ENCODE measurements around the gene JAG1. TPM values are rescaled to one million over a fixed set of nuclear protein-coding genes. Genes with fewer than 3 reads are reported as not detected.
"Not testable (repeated sequence)": the region's sequence is repeated elsewhere in the genome, so short reads cannot be mapped to it uniquely, and the experiment has no call there.

Gene JAG1
- total RNA-seq, 2 experiments from 2014 or later: 0.28 to 0.89 TPM

DNA sequence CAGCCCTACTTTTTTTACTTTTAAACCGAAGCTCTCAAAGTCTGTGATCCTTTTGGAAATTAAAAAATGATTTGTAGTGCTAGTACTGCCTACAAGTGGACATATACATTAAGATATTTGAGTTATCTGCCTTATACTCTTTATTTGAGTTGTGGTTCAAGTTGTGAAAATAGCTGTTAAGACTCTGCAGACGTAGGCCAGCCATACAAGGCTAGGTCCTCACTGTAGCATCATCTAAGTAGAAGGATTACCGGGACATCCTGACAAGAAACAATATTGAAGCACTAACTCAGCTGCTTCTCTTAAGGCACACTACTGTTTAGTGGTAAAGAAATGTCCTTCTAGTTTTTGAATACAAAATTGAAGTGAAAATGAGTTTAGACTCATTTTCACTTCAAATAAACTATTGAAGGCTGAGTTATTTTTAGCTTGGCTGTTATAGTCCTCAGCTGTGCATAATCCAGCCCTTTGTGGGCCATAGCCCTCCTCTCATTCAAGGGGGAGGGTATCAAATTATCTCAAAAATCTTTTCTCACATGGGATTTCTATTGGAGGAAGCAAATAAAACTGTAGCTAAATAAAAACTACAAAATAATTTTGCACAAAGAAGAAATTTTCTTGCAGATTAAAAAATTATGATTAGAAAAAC, 68.1 kb downstream of the JAG1 start:
- peaks cover 21% of the 10 kb centered on the region for H3K36me3 Mint-ChIP-seq

GRCh38 chr20:10604865-10605440, 68.8 kb downstream of the JAG1 start:
- peaks cover 5% of the 10 kb centered on the region for H3K4me1 Mint-ChIP-seq
- H3K9me3 Mint-ChIP-seq: no peaks in the 10 kb centered on the region
- peaks cover 23% of the 10 kb centered on the region for H3K36me3 Mint-ChIP-seq
- H3K27ac Mint-ChIP-seq: no peak overlapping the region
- POLR2A ChIA-PET: no interaction called here
- DNase-seq: no peak
- ATAC-seq (ENCODE audit: low read depth): no peak
- H3K27me3 Mint-ChIP-seq: no peaks in the 10 kb centered on the region
- no peak overlapping the region for H3K4me3 Mint-ChIP-seq

More for the DNA sequence above, 68.1 kb downstream of the JAG1 start:
- no peaks in the 10 kb centered on the region for H3K27me3 Mint-ChIP-seq
- no peak overlapping the region for H3K27ac Mint-ChIP-seq
- peaks cover 5% of the 10 kb centered on the region for H3K4me1 Mint-ChIP-seq
- DNase-seq (no peak), ATAC-seq (ENCODE audit: low read depth) (no peak)
- no peaks in the 10 kb centered on the region for H3K9me3 Mint-ChIP-seq
- no peak overlapping the region for H3K4me3 Mint-ChIP-seq
- POLR2A ChIA-PET: no interaction called here

GRCh38 chr20:10603971-10604864, 69.6 kb downstream of the JAG1 start:
- H3K27ac Mint-ChIP-seq: no peak overlapping the region
- POLR2A ChIA-PET: no interaction called here
- H3K36me3 Mint-ChIP-seq: peaks cover 21% of the 10 kb centered on the region
- ATAC-seq (ENCODE audit: low read depth) (no peak), DNase-seq (no peak)
- no peaks in the 10 kb centered on the region for H3K27me3 Mint-ChIP-seq
- H3K4me1 Mint-ChIP-seq: peaks cover 4% of the 10 kb centered on the region
- H3K9me3 Mint-ChIP-seq: no peaks in the 10 kb centered on the region
- H3K4me3 Mint-ChIP-seq: no peak overlapping the region

DNA sequence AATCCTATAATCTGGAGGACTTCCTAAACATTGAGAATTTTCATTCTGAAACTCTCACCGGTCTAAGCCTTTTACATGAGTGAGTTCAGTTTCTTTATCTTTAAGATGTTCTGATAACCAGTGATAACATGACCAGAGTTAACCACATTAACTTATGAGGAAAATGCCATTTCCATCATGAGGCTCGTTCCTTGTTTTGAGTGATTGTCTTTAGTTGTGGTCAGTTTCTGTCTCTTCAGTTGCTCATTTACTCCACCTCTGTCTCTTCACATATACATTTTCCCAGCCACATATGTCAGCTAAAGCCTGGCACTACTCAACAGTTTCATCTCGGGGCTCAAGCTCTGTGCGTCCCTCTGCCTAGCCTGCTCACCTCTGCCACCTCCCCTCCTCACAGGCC, 70.4 kb downstream of the JAG1 start:
- Mint-ChIP-seq H3K4me1 (peaks cover 4% of the 10 kb centered on the region), H3K36me3 (peaks cover 21% of the 10 kb centered on the region), H3K4me3 (no peak overlapping the region), H3K27ac (no peak overlapping the region), H3K9me3 (no peaks in the 10 kb centered on the region), H3K27me3 (no peaks in the 10 kb centered on the region)
- POLR2A ChIA-PET: no interaction called here
- ATAC-seq (ENCODE audit: low read depth) (no peak), DNase-seq (no peak)

DNA sequence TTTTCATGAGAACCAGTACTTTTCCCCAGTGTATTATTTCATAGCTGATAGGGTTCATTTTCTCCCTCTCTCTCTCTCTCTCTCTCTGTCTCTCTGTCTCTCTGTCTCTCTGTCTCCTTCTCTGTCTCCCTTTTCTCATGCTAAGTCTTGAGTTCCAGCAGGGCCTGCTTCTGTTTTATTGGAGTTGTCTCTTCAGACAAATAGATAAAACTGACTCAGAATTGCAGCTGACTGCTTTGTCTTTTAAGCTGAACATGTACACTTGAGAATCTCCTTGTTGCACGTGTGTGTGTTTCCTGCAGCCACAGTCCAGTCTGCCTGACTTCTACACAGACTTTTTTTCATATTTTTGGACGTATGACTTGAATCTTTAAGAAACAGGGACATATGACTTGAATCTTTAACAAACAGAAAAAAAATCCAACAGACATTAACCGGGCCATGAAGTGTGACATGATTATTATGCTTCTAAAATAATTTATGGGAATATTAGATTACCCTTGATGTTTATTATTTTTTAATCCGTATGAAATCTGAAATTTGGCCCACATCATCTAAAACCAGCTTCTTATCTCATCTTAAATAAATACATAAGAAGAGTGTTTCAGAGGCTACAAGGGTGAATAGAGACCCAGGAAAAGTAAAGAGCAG, 71.5 kb downstream of the JAG1 start:
- H3K27ac Mint-ChIP-seq: no peak overlapping the region
- no peaks in the 10 kb centered on the region for H3K27me3 Mint-ChIP-seq
- POLR2A ChIA-PET: no interaction called here
- H3K9me3 Mint-ChIP-seq: no peaks in the 10 kb centered on the region
- ATAC-seq (ENCODE audit: low read depth) (no peak), DNase-seq (no peak)
- peaks cover 4% of the 10 kb centered on the region for H3K4me1 Mint-ChIP-seq
- H3K36me3 Mint-ChIP-seq: peaks cover 21% of the 10 kb centered on the region
- no peak overlapping the region for H3K4me3 Mint-ChIP-seq

DNA sequence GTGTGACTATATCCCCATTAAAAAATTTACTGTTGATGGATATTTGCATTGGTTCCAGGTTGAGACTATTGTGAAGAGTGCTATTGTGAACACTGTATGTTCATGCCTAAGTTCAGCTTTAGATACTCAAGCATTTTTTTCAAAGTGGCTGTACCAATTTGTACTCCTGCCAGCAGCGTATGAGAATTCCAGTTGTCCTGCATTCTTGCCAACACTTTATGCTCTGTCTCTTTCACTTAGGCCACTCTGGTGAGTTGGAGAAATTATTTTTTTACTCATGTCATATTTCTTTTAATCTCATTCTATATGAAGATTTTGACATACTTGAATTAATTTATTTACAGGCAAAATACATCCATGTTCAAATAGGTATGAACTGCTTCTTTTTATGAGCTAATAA, 76.2 kb downstream of the JAG1 start:
- H3K9me3 Mint-ChIP-seq: no peaks in the 10 kb centered on the region
- no peak overlapping the region for H3K4me3 Mint-ChIP-seq
- no peak for ATAC-seq (ENCODE audit: low read depth)
- no peaks in the 10 kb centered on the region for H3K27me3 Mint-ChIP-seq
- POLR2A ChIA-PET: no interaction called here
- H3K36me3 Mint-ChIP-seq: peaks cover 13% of the 10 kb centered on the region
- peaks cover 2% of the 10 kb centered on the region for H3K4me1 Mint-ChIP-seq
- DNase-seq: no peak
- H3K27ac Mint-ChIP-seq: no peak overlapping the region

DNA sequence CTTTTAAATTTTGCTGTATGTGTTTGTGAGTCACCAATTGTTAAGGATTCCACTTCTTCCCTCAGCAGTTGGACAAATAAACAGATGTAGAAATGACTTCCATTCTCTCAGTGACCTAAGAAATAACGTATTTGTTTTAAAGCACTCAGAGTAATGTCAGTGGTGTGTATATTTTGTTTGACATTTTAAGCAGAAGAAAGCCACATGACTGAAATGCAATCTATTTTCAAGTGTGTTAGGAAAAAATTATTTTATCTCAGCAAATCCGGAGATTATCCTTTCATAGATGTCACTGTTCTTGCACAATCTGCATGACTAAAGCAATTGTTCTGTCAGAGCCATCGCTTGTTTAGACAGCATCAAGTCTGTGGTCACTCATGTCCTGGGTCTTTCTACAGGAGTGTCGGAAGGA, 77.1 kb downstream of the JAG1 start:
- ATAC-seq (ENCODE audit: low read depth): no peak
- Mint-ChIP-seq H3K36me3 (peaks cover 9% of the 10 kb centered on the region), H3K4me3 (no peak overlapping the region), H3K27ac (no peak overlapping the region), H3K9me3 (no peaks in the 10 kb centered on the region), H3K27me3 (no peaks in the 10 kb centered on the region), H3K4me1 (peaks cover 2% of the 10 kb centered on the region)
- POLR2A ChIA-PET: no interaction called here
- DNase-seq: no peak

- no peak overlapping the region for H3K27ac Mint-ChIP-seq
- no peak for DNase-seq
- H3K4me1 Mint-ChIP-seq: peaks cover 6% of the 10 kb centered on the region
- POLR2A ChIA-PET: no interaction called here
- no peak overlapping the region for H3K4me3 Mint-ChIP-seq
- ATAC-seq (ENCODE audit: low read depth): no peak
- peaks cover 4% of the 10 kb centered on the region for H3K36me3 Mint-ChIP-seq
- no peaks in the 10 kb centered on the region for H3K27me3 Mint-ChIP-seq
- no peaks in the 10 kb centered on the region for H3K9me3 Mint-ChIP-seq
Measured at GRCh38 chr20:10595985-10596384, 77.8 kb downstream of the JAG1 start.

DNA sequence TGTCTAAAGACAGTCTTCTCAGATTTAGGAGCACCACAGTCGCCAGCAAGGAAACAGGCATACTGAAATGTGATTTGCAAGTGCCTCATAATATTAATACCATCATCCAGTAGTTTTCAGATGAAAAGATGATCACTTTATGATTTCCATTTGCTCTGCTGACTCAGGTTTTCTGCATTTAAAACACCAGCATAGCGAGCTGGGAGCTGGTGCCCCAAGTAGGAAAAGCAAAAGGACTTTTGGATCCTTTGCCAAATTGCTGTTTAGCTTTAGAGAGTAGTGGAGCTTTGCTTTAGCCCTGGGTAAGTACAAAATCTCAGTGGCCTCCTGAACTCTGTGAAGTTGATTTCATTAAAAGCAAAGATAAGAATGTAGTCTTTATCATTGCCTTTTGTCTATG, 78.5 kb downstream of the JAG1 start:
- Mint-ChIP-seq H3K4me1 (peaks cover 8% of the 10 kb centered on the region), H3K27me3 (no peaks in the 10 kb centered on the region), H3K36me3 (peaks cover 3% of the 10 kb centered on the region), H3K27ac (no peak overlapping the region), H3K9me3 (no peaks in the 10 kb centered on the region), H3K4me3 (no peak overlapping the region)
- DNase-seq: no peak
- no peak for ATAC-seq (ENCODE audit: low read depth)
- POLR2A ChIA-PET: no interaction called here

DNA sequence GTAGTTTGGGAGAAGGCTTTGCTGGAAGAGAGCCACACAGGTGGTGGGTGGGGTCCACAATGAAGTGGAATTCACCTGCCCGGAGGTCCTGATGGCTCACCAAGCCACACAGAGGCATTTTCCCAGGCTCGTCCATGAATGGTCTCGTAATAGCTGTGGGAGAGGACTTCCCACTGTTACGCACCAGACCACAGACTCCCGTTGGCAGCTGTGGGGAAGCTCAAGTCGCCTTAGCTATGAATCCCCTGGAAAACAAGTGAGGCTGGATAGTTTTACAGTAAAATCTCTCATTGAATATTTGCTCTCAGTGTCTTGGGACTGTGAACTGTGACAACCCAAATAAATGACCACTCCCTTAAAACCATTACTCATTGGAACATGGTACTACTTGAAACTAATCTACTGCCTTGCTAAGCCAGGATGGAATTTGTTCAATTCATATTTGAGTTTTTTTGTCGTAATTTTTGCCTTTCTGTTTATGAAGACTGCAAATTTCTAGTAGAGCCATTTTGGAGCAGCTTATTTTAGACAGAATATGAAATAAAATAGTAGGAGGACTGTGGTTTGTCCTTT, 79.4 kb downstream of the JAG1 start:
- H3K27ac Mint-ChIP-seq: no peak overlapping the region
- H3K4me1 Mint-ChIP-seq: peaks cover 8% of the 10 kb centered on the region
- H3K27me3 Mint-ChIP-seq: no peaks in the 10 kb centered on the region
- no peak overlapping the region for H3K4me3 Mint-ChIP-seq
- no peaks in the 10 kb centered on the region for H3K9me3 Mint-ChIP-seq
- no peak for ATAC-seq (ENCODE audit: low read depth)
- H3K36me3 Mint-ChIP-seq: peaks cover 1% of the 10 kb centered on the region
- POLR2A ChIA-PET: no interaction called here
- DNase-seq: no peak

GRCh38 chr20:10591946-10592521, 81.8 kb downstream of the JAG1 start:
- no peak overlapping the region for H3K27ac Mint-ChIP-seq
- DNase-seq: no peak
- H3K4me3 Mint-ChIP-seq: no peak overlapping the region
- H3K9me3 Mint-ChIP-seq: no peaks in the 10 kb centered on the region
- POLR2A ChIA-PET: no interaction called here
- H3K27me3 Mint-ChIP-seq: no peaks in the 10 kb centered on the region
- H3K36me3 Mint-ChIP-seq: peaks cover 2% of the 10 kb centered on the region
- H3K4me1 Mint-ChIP-seq: peaks cover 8% of the 10 kb centered on the region
- ATAC-seq (ENCODE audit: low read depth): no peak

GRCh38 chr20:10590950-10591671, 82.7 kb downstream of the JAG1 start:
- POLR2A ChIA-PET: no interaction called here
- Mint-ChIP-seq H3K9me3 (no peaks in the 10 kb centered on the region), H3K4me3 (no peak overlapping the region), H3K27ac (no peak overlapping the region), H3K4me1 (peaks cover 8% of the 10 kb centered on the region), H3K27me3 (no peaks in the 10 kb centered on the region), H3K36me3 (peaks cover 2% of the 10 kb centered on the region)
- DNase-seq (no peak), ATAC-seq (ENCODE audit: low read depth) (no peak)

GRCh38 chr20:10590446-10590845, 83.4 kb downstream of the JAG1 start:
- DNase-seq; H3K4me3 Mint-ChIP-seq; H3K4me1 Mint-ChIP-seq; H3K27me3 Mint-ChIP-seq; H3K36me3 Mint-ChIP-seq; H3K9me3 Mint-ChIP-seq; ATAC-seq (ENCODE audit: low read depth); POLR2A ChIA-PET; H3K27ac Mint-ChIP-seq: not testable (repeated sequence)

Data from activated naive CD8-positive, alpha-beta T cell treated with anti-CD3 and anti-CD28 coated beads, Interleukin-2, amount 10 ng/mL, durations not matched to agents 7 days and 5 days (primary cell).